ENCODE measurements around the gene SESN1. TPM values are rescaled to one million over a fixed set of nuclear protein-coding genes. Genes with fewer than 3 reads are reported as not detected.
A peak's percentile ranks its signal among the peaks of the same experiment; 100 is the strongest.

Gene SESN1
- total and polyA plus RNA-seq, 9 donors: 34.8 to 47.9 (median 40.9) TPM

DNA sequence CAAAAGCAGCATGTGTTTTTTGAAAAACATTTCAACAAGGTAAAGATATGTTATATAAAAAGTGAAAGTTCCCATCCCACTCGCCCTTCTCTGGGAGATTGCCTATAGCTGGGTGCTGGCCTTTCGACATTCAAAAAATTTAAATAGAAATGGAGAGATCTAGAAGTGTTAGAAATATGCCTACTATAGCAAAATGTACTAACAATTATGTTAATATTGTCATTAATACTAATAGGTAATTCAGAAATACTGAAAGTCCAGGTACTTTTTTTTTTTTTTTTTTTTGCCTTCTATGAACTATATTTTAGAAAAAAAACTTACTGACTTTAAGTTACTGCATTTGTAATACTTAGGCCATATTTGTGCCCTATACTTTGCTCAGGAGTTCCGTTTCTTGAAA, 87.1 kb downstream of the SESN1 start:
- H3K27me3 ChIP-seq (ENCODE audit: control insufficient read depth, insufficient read depth, low read length): no peaks in the 10 kb centered on the region
- H3K9me3 ChIP-seq (replicated peaks; ENCODE audit: control insufficient read depth, low read depth, low read length): no peaks in the 10 kb centered on the region
- no peaks in the 10 kb centered on the region for H3K4me1 ChIP-seq (ENCODE audit: control insufficient read depth, insufficient read depth, low read length)
- no peaks in the 10 kb centered on the region for H3K36me3 ChIP-seq (ENCODE audit: control insufficient read depth, insufficient read depth, low read length)
- DNase-seq: no peak
- no CpG with 5 or more reads among the region's 3 CpGs for WGBS (ENCODE audit: insufficient coverage)
- H3K4me3 ChIP-seq (ENCODE audit: low read length): no peak overlapping the region
- no peak overlapping the region for H3K27ac ChIP-seq (ENCODE audit: low read length)

DNA sequence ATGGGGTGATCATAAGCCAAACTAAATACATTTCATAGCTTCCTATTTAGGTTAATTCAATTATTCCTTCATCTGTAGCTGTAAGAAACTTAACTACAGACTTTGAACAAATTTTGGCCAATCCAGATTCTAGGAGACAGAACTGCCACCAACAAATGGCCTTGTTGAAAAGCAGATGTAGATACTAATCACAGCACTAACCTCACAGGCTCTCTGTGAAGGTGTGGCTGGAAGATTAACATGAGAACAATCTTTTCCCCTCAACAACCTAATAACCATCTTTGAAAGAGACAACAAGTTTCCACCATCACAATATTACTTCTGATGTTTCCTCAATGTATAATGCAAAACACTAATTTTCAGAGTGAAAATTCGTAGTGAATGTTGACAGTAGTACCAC, 87.8 kb downstream of the SESN1 start:
- Histone ChIP-seq H3K27ac (ENCODE audit: low read length) (no peak overlapping the region), H3K4me3 (ENCODE audit: low read length) (no peak overlapping the region)
- no CpG with 5 or more reads among the region's 1 CpG for WGBS (ENCODE audit: insufficient coverage)

DNA sequence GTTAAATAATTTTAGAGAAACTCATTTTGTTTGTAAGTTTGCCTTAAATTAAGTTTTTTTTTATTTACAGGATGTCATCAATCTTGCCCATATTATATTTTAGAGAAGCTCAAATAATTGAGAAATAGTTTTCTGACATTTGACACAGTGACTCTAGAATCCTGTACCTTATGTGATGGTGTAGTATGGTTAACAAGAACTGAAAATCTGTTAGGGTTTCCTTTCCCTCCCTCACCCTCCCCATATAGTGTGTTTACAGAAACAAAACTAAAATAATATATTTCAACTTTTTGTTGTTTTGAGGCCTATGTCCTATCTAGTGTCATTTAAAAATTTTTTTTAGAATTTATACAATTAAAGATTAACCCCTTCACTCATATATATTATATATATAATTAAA, 91.8 kb downstream of the SESN1 start:
- Histone ChIP-seq H3K27ac (ENCODE audit: low read length) (no peak overlapping the region), H3K27me3 (ENCODE audit: control insufficient read depth, insufficient read depth, low read length) (no peaks in the 10 kb centered on the region), H3K4me1 (ENCODE audit: control insufficient read depth, insufficient read depth, low read length) (no peaks in the 10 kb centered on the region), H3K4me3 (ENCODE audit: low read length) (no peak overlapping the region), H3K9me3 (replicated peaks; ENCODE audit: control insufficient read depth, low read depth, low read length) (no peaks in the 10 kb centered on the region), H3K36me3 (ENCODE audit: control insufficient read depth, insufficient read depth, low read length) (peaks cover 12% of the 10 kb centered on the region)
- DNase-seq: no peak

More for the DNA sequence above, 87.8 kb downstream of the SESN1 start:
- Histone ChIP-seq H3K36me3 (ENCODE audit: control insufficient read depth, insufficient read depth, low read length) (no peaks in the 10 kb centered on the region), H3K27me3 (ENCODE audit: control insufficient read depth, insufficient read depth, low read length) (no peaks in the 10 kb centered on the region), H3K9me3 (replicated peaks; ENCODE audit: control insufficient read depth, low read depth, low read length) (no peaks in the 10 kb centered on the region), H3K4me1 (ENCODE audit: control insufficient read depth, insufficient read depth, low read length) (no peaks in the 10 kb centered on the region)
- no peak for DNase-seq

DNA sequence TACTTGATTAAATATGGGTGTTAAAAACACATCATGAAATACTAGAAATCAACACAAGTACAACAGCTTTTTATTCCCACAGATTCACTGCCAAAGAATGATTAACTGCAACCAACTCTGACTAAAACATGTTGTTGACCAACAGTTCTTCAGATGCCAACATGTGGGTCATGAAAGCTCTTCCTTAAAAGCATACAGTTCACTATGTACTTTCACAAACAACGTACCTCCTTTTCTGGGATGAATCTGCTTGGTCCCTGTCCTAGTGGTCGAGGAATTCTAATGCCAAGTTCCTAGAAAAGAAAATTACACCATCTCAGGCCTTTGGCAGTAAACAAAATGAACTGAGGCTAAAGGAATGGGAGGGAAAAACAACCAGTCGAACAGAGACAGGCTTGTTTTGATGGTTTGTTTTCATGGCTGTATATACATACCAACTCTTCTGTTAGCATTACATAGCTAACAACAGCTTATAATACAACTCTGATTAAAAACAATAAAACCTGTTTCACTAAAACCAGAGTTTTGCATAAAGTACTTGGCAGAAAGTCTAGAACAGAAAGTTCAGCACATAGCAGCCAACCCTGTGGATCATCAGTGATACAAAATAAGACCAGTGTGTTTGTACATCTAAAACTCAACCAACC, 92.5 kb downstream of the SESN1 start:
- Histone ChIP-seq H3K36me3 (ENCODE audit: control insufficient read depth, insufficient read depth, low read length) (peaks cover 12% of the 10 kb centered on the region), H3K4me1 (ENCODE audit: control insufficient read depth, insufficient read depth, low read length) (no peaks in the 10 kb centered on the region)

DNA sequence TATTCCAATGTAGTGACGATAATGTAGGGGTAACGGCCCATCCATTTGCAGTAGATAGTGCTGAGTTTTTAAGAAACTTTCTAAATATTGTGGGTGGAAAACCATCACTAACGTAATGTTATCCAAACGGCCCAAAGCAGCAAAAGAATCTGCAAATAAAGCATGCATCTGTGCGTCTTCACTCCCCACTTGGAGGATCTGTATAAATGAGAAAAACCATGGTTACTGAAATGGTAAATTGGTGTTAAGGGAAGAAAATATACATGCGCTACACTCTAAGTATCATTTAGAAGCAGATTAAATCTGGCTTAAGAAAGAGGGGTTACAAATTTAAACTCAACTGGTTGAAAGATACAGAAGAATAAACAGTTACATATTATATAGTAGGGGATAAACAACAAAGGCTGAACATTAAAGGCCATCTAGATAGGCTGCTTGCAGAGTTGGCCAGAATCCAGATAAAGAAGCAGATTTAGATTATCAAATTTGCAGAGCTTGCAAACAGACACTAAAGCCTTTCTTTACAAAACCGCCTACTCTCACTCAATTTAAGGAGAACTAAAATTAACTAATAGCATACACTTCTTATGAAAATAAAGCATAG, 93.3 kb downstream of the SESN1 start:
- Histone ChIP-seq H3K9me3 (replicated peaks; ENCODE audit: control insufficient read depth, low read depth, low read length) (no peaks in the 10 kb centered on the region), H3K4me3 (ENCODE audit: low read length) (no peak overlapping the region), H3K27me3 (ENCODE audit: control insufficient read depth, insufficient read depth, low read length) (no peaks in the 10 kb centered on the region), H3K4me1 (ENCODE audit: control insufficient read depth, insufficient read depth, low read length) (no peaks in the 10 kb centered on the region), H3K36me3 (ENCODE audit: control insufficient read depth, insufficient read depth, low read length) (peaks cover 12% of the 10 kb centered on the region), H3K27ac (ENCODE audit: low read length) (peak overlapping the region; percentile 29)
- peak; percentile 45 for DNase-seq
- no CpG with 5 or more reads among the region's 7 CpGs for WGBS (ENCODE audit: insufficient coverage)

More for the DNA sequence above, 92.5 kb downstream of the SESN1 start:
- Histone ChIP-seq H3K27ac (ENCODE audit: low read length) (peak overlapping the region; percentile 29), H3K4me3 (ENCODE audit: low read length) (no peak overlapping the region), H3K9me3 (replicated peaks; ENCODE audit: control insufficient read depth, low read depth, low read length) (no peaks in the 10 kb centered on the region), H3K27me3 (ENCODE audit: control insufficient read depth, insufficient read depth, low read length) (no peaks in the 10 kb centered on the region)
- no CpG with 5 or more reads among the region's 3 CpGs for WGBS (ENCODE audit: insufficient coverage)
- peak; percentile 72 for DNase-seq

DNA sequence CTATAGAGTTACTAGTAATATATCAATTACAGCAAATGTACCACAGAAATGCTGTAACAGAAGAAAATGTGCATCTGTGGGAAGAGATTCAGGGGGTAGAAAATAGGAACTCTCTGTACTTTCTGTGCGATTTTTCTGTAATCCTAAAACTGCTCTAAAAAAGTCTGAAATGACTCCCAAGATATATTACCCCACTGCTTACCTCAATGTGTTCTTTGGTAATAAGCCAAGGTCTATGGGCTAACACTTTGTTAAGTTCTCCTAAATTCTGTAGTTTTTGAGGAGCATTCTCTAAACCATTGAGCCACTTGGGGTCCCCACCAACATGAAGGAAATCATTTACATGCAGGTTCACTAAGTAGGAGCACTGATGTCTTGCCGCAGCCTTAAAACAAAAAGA, 94.4 kb downstream of the SESN1 start:
- H3K4me1 ChIP-seq (ENCODE audit: control insufficient read depth, insufficient read depth, low read length): no peaks in the 10 kb centered on the region
- no peak overlapping the region for H3K27ac ChIP-seq (ENCODE audit: low read length)
- no peaks in the 10 kb centered on the region for H3K27me3 ChIP-seq (ENCODE audit: control insufficient read depth, insufficient read depth, low read length)
- WGBS (ENCODE audit: insufficient coverage): no CpG with 5 or more reads among the region's 2 CpGs
- H3K4me3 ChIP-seq (ENCODE audit: low read length): no peak overlapping the region
- DNase-seq: no peak
- no peaks in the 10 kb centered on the region for H3K9me3 ChIP-seq (replicated peaks; ENCODE audit: control insufficient read depth, low read depth, low read length)
- peaks cover 14% of the 10 kb centered on the region for H3K36me3 ChIP-seq (ENCODE audit: control insufficient read depth, insufficient read depth, low read length)

DNA sequence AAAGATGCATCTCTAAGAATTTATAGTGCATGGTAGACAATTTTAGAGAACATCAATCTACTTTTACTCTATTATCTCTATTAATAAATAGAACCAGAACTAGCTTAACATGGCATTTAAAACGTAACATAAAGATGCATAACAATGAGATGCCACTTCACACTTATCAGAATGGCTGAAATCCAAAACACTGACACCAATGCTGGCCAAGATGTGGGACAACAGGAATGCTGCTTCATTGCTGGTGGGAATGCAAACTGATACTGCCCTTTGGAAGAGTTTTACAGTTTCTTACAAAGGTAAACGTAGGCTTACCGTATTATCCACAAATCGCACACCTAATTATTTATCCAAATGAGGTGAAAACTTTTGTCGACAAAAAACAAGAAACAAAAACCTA, 95.2 kb downstream of the SESN1 start:
- Histone ChIP-seq H3K27ac (ENCODE audit: low read length) (no peak overlapping the region), H3K27me3 (ENCODE audit: control insufficient read depth, insufficient read depth, low read length) (no peaks in the 10 kb centered on the region), H3K4me3 (ENCODE audit: low read length) (no peak overlapping the region), H3K4me1 (ENCODE audit: control insufficient read depth, insufficient read depth, low read length) (no peaks in the 10 kb centered on the region), H3K9me3 (replicated peaks; ENCODE audit: control insufficient read depth, low read depth, low read length) (no peaks in the 10 kb centered on the region), H3K36me3 (ENCODE audit: control insufficient read depth, insufficient read depth, low read length) (peaks cover 16% of the 10 kb centered on the region)
- no CpG with 5 or more reads among the region's 5 CpGs for WGBS (ENCODE audit: insufficient coverage)
- no peak for DNase-seq

DNA sequence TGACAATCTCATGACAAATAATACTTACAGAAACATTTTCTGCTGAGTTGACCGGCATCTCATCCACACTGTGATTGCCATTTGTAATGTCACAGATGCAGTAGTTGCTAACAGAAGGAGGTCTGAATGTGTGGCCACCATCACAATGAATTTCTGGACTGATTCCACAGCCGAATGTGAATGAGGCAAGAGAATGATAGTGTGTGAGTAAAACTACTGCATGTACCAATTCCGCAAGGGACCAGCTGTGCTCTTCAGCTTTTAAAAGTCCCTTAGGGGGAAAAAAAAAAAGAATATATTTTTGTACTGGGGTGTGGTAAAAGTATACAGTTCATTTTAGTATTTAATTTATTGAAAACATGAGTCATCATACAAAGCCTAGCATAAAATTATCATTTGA, 96.2 kb downstream of the SESN1 start:
- no peaks in the 10 kb centered on the region for H3K27me3 ChIP-seq (ENCODE audit: control insufficient read depth, insufficient read depth, low read length)
- WGBS (ENCODE audit: insufficient coverage): 75% methylated on average over 1 of the region's 3 CpGs
- H3K4me3 ChIP-seq (ENCODE audit: low read length): no peak overlapping the region
- H3K27ac ChIP-seq (ENCODE audit: low read length): no peak overlapping the region
- no peaks in the 10 kb centered on the region for H3K9me3 ChIP-seq (replicated peaks; ENCODE audit: control insufficient read depth, low read depth, low read length)
- no peak for DNase-seq
- peaks cover 19% of the 10 kb centered on the region for H3K36me3 ChIP-seq (ENCODE audit: control insufficient read depth, insufficient read depth, low read length)
- no peaks in the 10 kb centered on the region for H3K4me1 ChIP-seq (ENCODE audit: control insufficient read depth, insufficient read depth, low read length)

DNA sequence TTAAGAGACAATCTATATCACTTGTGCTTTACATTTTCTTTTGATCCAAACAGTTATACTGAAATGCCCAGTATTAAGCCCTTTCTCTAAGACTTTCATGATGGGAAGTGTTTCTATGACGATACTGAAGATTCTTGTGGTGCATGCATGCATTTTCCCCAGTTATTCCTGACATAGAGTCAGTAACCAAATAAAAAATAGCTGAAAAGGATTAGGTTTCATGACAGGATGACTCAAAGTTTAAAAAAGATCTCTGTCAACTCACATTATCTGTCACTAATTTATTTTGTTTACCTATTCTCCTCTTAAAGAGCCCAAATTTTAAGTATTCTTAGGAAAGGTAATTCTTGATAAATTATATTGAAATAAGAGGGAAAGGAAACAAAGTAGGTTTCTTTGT, 98.4 kb downstream of the SESN1 start:
- Histone ChIP-seq H3K27me3 (ENCODE audit: control insufficient read depth, insufficient read depth, low read length) (no peaks in the 10 kb centered on the region), H3K9me3 (replicated peaks; ENCODE audit: control insufficient read depth, low read depth, low read length) (no peaks in the 10 kb centered on the region), H3K27ac (ENCODE audit: low read length) (no peak overlapping the region), H3K4me1 (ENCODE audit: control insufficient read depth, insufficient read depth, low read length) (no peaks in the 10 kb centered on the region), H3K4me3 (ENCODE audit: low read length) (no peak overlapping the region), H3K36me3 (ENCODE audit: control insufficient read depth, insufficient read depth, low read length) (peaks cover 28% of the 10 kb centered on the region)
- WGBS (ENCODE audit: insufficient coverage): no CpG with 5 or more reads among the region's 1 CpG
- DNase-seq: no peak

DNA sequence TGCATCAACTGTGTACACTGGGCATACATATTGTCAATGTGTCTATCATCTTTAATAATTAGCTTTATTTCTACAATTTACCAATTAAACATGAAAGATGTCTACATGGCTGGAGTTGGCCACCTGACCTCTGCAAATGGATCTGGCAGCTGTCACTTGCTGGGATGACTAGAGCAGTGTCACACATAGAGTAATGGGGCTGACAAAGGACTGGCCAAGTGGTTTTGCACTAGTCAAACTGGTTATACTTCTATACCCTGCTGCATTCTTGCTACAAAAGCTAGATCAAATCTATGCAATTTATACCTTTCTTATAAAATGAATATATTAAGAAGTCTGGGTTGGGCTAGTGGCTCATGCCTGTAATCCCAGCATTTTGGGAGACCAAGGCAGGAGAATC, 99.3 kb downstream of the SESN1 start:
- H3K4me3 ChIP-seq (ENCODE audit: low read length): no peak overlapping the region
- H3K36me3 ChIP-seq (ENCODE audit: control insufficient read depth, insufficient read depth, low read length): peaks cover 35% of the 10 kb centered on the region
- H3K27me3 ChIP-seq (ENCODE audit: control insufficient read depth, insufficient read depth, low read length): no peaks in the 10 kb centered on the region
- no peaks in the 10 kb centered on the region for H3K9me3 ChIP-seq (replicated peaks; ENCODE audit: control insufficient read depth, low read depth, low read length)
- H3K27ac ChIP-seq (ENCODE audit: low read length): no peak overlapping the region
- DNase-seq: no peak
- H3K4me1 ChIP-seq (ENCODE audit: control insufficient read depth, insufficient read depth, low read length): no peaks in the 10 kb centered on the region

DNA sequence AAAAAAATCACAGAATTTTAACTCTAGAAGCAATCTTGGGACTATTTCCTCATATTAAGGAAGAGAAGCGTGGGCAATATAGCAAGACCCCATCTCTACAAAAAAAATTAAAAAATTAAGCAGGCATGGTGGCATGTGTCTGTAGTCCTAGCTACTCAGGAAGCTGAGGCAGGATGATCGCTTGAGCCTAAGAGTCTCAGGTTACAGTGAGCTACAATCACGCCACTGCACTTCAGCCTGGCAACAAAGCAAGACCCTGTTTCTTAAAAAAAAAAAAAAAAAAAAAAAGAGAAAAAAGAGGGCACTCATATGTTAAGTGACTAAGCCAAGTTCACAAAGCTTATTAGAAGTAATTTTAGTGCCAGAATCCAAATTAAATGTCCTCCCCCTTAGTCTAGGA, 100.8 kb downstream of the SESN1 start:
- Histone ChIP-seq H3K9me3 (replicated peaks; ENCODE audit: control insufficient read depth, low read depth, low read length) (no peaks in the 10 kb centered on the region), H3K4me3 (ENCODE audit: low read length) (no peak overlapping the region), H3K36me3 (ENCODE audit: control insufficient read depth, insufficient read depth, low read length) (peaks cover 38% of the 10 kb centered on the region), H3K27ac (ENCODE audit: low read length) (no peak overlapping the region), H3K4me1 (ENCODE audit: control insufficient read depth, insufficient read depth, low read length) (no peaks in the 10 kb centered on the region), H3K27me3 (ENCODE audit: control insufficient read depth, insufficient read depth, low read length) (no peaks in the 10 kb centered on the region)
- WGBS (ENCODE audit: insufficient coverage): 60% methylated on average over 1 of the region's 3 CpGs
- DNase-seq: no peak

Data from muscle of leg (tissue), 11 donors.